Spleen (tissue), 11 donors: ENCODE results near the gene MLNR. TPM values are rescaled to one million over a fixed set of nuclear protein-coding genes. Genes with fewer than 3 reads are reported as not detected.

ENCODE experiments used
- DNase-seq: peaks from one replicate; pipeline ENCODE4 v3.0.0-alpha.2; 2020
- H3K27ac ChIP-seq, 8 donors: fragments of 200-600 bp; sonication (generic) in 7 of 8; 1 replicate in 4 of 8; 2 replicates in 4 of 8; pipeline versions ENCODE4 v1.5.0 to v1.8.0; 2016 to 2021; ENCODE audit warnings: inconsistent platforms in 4 of 8, mild to moderate bottlenecking in 4 of 8, moderate library complexity in 1 of 8
- H3K27me3 ChIP-seq, 7 donors: fragments of 200-600 bp; sonication (generic) in 6 of 7; replicated peaks in 1 of 7; 1 replicate in 4 of 7; 2 replicates in 3 of 7; pipeline versions ENCODE4 v1.5.0 to v1.8.0; 2016 to 2021; ENCODE audit warnings: inconsistent platforms in 3 of 7, mild to moderate bottlenecking in 1 of 7
- H3K36me3 ChIP-seq, 6 donors: fragments of 200-600 bp; sonication (generic) in 5 of 6; 1 replicate in 4 of 6; 2 replicates in 2 of 6; pipeline versions ENCODE4 v1.5.0 to v1.8.0; 2016 to 2021; ENCODE audit warnings: inconsistent platforms in 2 of 6
- H3K4me1 ChIP-seq, 6 donors: fragments of 200-600 bp; sonication (generic) in 5 of 6; 1 replicate in 3 of 6; 2 replicates in 3 of 6; pipeline versions ENCODE4 v1.5.0 to v1.8.0; 2016 to 2021; ENCODE audit warnings: inconsistent platforms in 3 of 6
- H3K4me3 ChIP-seq, 8 donors: fragments of 200-600 bp; sonication (generic) in 7 of 8; 1 replicate in 4 of 8; 2 replicates in 4 of 8; pipeline versions ENCODE4 v1.5.0 to v1.8.0; 2016 to 2021; ENCODE audit warnings: inconsistent platforms in 4 of 8, mild to moderate bottlenecking in 4 of 8, moderate library complexity in 2 of 8
- H3K9me3 ChIP-seq, 8 donors: fragments of 200-600 bp; sonication (generic) in 7 of 8; 1 replicate in 4 of 8; 2 replicates in 4 of 8; pipeline versions ENCODE4 v1.5.0 to v1.8.0; 2016 to 2021; ENCODE audit warnings: inconsistent platforms in 4 of 8
- CTCF ChIP-seq, 11 experiments: fragments of 200-600 bp in 7 of 11; fragments of 450-650 bp in 4 of 11; sonication (generic) in 4 of 11; IDR thresholded peaks in 8 of 11; conservative IDR thresholded peaks in 3 of 11; 1 replicate in 7 of 11; 2 replicates in 4 of 11; pipeline versions ENCODE4 v1.4.0 to v1.8.0; 2016 to 2021; ENCODE audit warnings: antibody characterized with exemption in 11 of 11, inconsistent platforms in 4 of 11, mild to moderate bottlenecking in 1 of 11
- POLR2A ChIP-seq, 3 donors: fragments of 450-650 bp; IDR thresholded peaks; one replicate each; pipeline ENCODE4 v1.5.1; 2017; ENCODE audit warnings: antibody characterized with exemption in 3 of 3, mild to moderate bottlenecking in 1 of 3
- POLR2AphosphoS5 ChIP-seq, 3 donors: sonication (generic); formaldehyde crosslinking; IDR thresholded peaks; one replicate each; pipeline ENCODE4 v1.5.1; 2017; ENCODE audit warnings: antibody characterized with exemption in 3 of 3
- WGBS, 5 donors: extraction: QIAGEN DNeasy Blood & Tissue Kit in 3 of 5; methylation state at CpG; one replicate each; pipeline versions ENCODE4 v1.1.5 to v1.1.7; 2013 to 2018; 5-methylcytosine and 5-hydroxymethylcytosine counted together
- intact Hi-C: fragments of 100-400 bp; cut with DNase I; formaldehyde crosslinking; loops from one replicate; pipeline ENCODE4 v1.15.0; 2023; ENCODE audit warnings: low total_unique reads
- polyA plus RNA-seq, 3 donors: library from polyadenylated mRNA; stranded (reverse); fragments of 200-250 nt; gene quantifications; one replicate each; pipeline ENCODE4 v1.2.1, GENCODE V29; 2013
- total RNA-seq, 7 donors: library from RNA; depleted of rRNA in 3 of 7; stranded (reverse); fragments of >200 nt in 3 of 7; fragmentation: NEBNext Ultra II Directional in 4 of 7; extraction: Animal tissue kit (Norgen Biotek cat#: 25700) in 4 of 7; gene quantifications; one replicate each; pipeline versions ENCODE4 v1.1.0 to v1.2.1, GENCODE V29; 2016 to 2021
- donor health status: healthy with polysubstance abuse.
- donor health status: DM: no; HTN: no; CAD: no; lungs with moderate emphysema.
- donor health status: DM: no; HTN: no; CAD: no.
- donor health status: Bipolar disorder and iron deficiency.
- donor health status: healthy.
- donor health status: DM: no; HTN: no; CAD: no.
- donor health status: DM: yes; HTN: yes; CAD: no.

The MLNR gene
- total and polyA plus RNA-seq, 10 donors: 0.37 to 0.40 TPM; not detected in 8

- DNase-seq: no peak
- intact Hi-C loops: no loop called here
- Histone ChIP-seq H3K36me3 (peaks cover 0 to 11% (median 0%) of the 10 kb centered on the region in 6 donors), H3K9me3 (peaks cover 0 to 9% (median 5%) of the 10 kb centered on the region in 8 donors), H3K4me3 (peak overlapping the region; percentile 70 to 89 (median 82)), H3K27ac (peak overlapping the region; percentile 84 to 99 (median 95)), H3K27me3 (no peaks in the 10 kb centered on the region), H3K4me1 (peaks cover 8 to 49% (median 41%) of the 10 kb centered on the region in 6 donors)
- 23 to 25% (median 25%) methylated on average over 4 of the region's 4 CpGs for WGBS, 5 donors
- TF ChIP-seq POLR2A (IDR thresholded peaks at IDR 0.05) (no peak), POLR2AphosphoS5 (IDR thresholded peaks at IDR 0.05) (no peak), CTCF (IDR thresholded peaks at IDR 0.05 in 8 of 11, conservative IDR thresholded peaks at IDR 0.05 in 3 of 11) (no peak)
Measured at GRCh38 chr13:49246850-49247642, 26.9 kb downstream of the MLNR start.

- peak; percentile 99 for DNase-seq
- Histone ChIP-seq H3K36me3 (peaks cover 0 to 14% (median 0%) of the 10 kb centered on the region in 6 donors), H3K4me3 (peak within 1 kb of the TSS; percentile 70 to 89 (median 82)), H3K27me3 (no peaks in the 10 kb centered on the region), H3K4me1 (peaks cover 8 to 58% (median 45%) of the 10 kb centered on the region in 6 donors), H3K27ac (peak within 1 kb of the TSS; percentile 84 to 99 (median 95)), H3K9me3 (peaks cover 0 to under 1% (median 0%) of the 10 kb centered on the region in 8 donors)
- 0 to 1% (median 0%) methylated on average over 41 to 56 of the region's 56 CpGs for WGBS, 5 donors
- intact Hi-C loops: no loop called here
- peak; percentile 56 to 86 (median 73) for TF ChIP-seq POLR2A (IDR thresholded peaks at IDR 0.05)
- TF ChIP-seq POLR2AphosphoS5 (IDR thresholded peaks at IDR 0.05): peak; percentile 98
- peak in 2 of 11 experiments; percentile 17 to 27 for TF ChIP-seq CTCF (IDR thresholded peaks at IDR 0.05 in 8 of 11, conservative IDR thresholded peaks at IDR 0.05 in 3 of 11)
Measured at GRCh38 chr13:49247643-49248621, 27.8 kb downstream of the MLNR start, which contains the start of gene CDADC1. TSS of gene CDADC1 (plus strand) at chr13:49247925. CDS start at chr13:49248038, 113 bp downstream.

GRCh38 chr13:49248622-49249002 is 28.5 kb downstream of the MLNR start:
- peaks cover 8 to 65% (median 49%) of the 10 kb centered on the region in 6 donors for H3K4me1 ChIP-seq
- H3K27me3 ChIP-seq: no peaks in the 10 kb centered on the region
- TF ChIP-seq CTCF (IDR thresholded peaks at IDR 0.05 in 8 of 11, conservative IDR thresholded peaks at IDR 0.05 in 3 of 11) (no peak), POLR2AphosphoS5 (IDR thresholded peaks at IDR 0.05) (no peak)
- no peaks in the 10 kb centered on the region for H3K9me3 ChIP-seq
- intact Hi-C loops: no loop called here
- no peak for DNase-seq
- peaks cover 0 to 18% (median 0%) of the 10 kb centered on the region in 6 donors for H3K36me3 ChIP-seq
- WGBS, 5 donors: 6 to 9% (median 7%) methylated on average over 6 of the region's 6 CpGs
- peak overlapping the region; percentile 84 to 99 (median 95) for H3K27ac ChIP-seq
- H3K4me3 ChIP-seq: peak overlapping the region; percentile 70 to 89 (median 82)
